Omental fat pad (tissue), 4 donors: ENCODE results near the gene KLK12. TPM values are rescaled to one million over a fixed set of nuclear protein-coding genes. Genes with fewer than 3 reads are reported as not detected.
"Not testable (repeated sequence)": the region's sequence is repeated elsewhere in the genome, so short reads cannot be mapped to it uniquely, and the experiment has no call there.

Experiments
- ATAC-seq: fragments of 150-250 bp; one replicate; pipeline ENCODE4 v1.9.1; 2016; ENCODE audit warnings: mild to moderate bottlenecking, moderate library complexity; ENCODE audit not compliant: low FRiP score
- DNase-seq: peaks from one replicate; pipeline ENCODE4 v3.0.0-alpha.2; 2019; ENCODE audit warnings: low spot score
- total RNA-seq, 4 donors: library from RNA; depleted of rRNA; stranded (reverse); fragments of >200 nt; gene quantifications; one replicate each; pipeline ENCODE4 v1.1.0, GENCODE V29; 2016
- TF ChIP-seq, protein P1 (sequence below), 3 donors: fragments of 450-650 bp; IDR thresholded peaks; one replicate each; pipeline ENCODE4 v1.5.1; 2016 to 2017; ENCODE audit warnings: antibody characterized with exemption in 3 of 3, mild to moderate bottlenecking in 3 of 3, moderate library complexity in 2 of 3

Gene KLK12
- total RNA-seq, 4 donors from 2014 or later = not detected

DNA sequence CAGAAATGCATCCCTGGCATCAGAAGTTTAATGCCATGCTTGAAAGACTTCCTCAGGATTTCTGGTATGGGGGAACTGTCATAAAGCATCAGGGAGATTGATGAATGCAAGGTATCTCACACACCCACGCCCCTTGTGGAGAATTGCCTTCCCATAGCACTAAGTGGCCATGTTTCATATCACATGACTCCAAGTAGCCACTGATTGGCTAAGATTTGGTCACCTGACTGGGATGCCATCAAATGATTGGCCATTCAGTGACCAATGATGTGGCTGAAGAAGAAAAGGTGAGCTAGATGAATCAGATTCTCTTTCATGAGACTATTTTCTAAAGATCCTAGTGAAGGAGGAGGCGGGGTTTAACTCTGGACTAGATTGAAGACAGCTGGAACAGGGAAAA is 40.7 kb downstream of the KLK12 start:
- ATAC-seq (no peak), DNase-seq (no peak)
- TF ChIP-seq, protein P1, sequence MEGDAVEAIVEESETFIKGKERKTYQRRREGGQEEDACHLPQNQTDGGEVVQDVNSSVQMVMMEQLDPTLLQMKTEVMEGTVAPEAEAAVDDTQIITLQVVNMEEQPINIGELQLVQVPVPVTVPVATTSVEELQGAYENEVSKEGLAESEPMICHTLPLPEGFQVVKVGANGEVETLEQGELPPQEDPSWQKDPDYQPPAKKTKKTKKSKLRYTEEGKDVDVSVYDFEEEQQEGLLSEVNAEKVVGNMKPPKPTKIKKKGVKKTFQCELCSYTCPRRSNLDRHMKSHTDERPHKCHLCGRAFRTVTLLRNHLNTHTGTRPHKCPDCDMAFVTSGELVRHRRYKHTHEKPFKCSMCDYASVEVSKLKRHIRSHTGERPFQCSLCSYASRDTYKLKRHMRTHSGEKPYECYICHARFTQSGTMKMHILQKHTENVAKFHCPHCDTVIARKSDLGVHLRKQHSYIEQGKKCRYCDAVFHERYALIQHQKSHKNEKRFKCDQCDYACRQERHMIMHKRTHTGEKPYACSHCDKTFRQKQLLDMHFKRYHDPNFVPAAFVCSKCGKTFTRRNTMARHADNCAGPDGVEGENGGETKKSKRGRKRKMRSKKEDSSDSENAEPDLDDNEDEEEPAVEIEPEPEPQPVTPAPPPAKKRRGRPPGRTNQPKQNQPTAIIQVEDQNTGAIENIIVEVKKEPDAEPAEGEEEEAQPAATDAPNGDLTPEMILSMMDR (IDR thresholded peaks at IDR 0.05) = no peak

- ATAC-seq (no peak), DNase-seq (no peak)
- TF ChIP-seq, protein P1 (IDR thresholded peaks at IDR 0.05) = no peak
Measured at GRCh38 chr19:50992666-50993035, 42.2 kb downstream of the KLK12 start.

- DNase-seq, ATAC-seq: not testable (repeated sequence)
Measured at GRCh38 chr19:50984416-50984815, 50.4 kb downstream of the KLK12 start.

GRCh38 chr19:50983625-50984292 is 51.0 kb downstream of the KLK12 start, which contains the start of gene KLK7:
Gene KLK7, minus strand, starts transcription at chr19:50983917. Its CDS starts 1,518 bp downstream, at chr19:50982399.
- ATAC-seq (peak; percentile 89), DNase-seq (no peak)
- TF ChIP-seq, protein P1 (IDR thresholded peaks at IDR 0.05) = no peak

DNA sequence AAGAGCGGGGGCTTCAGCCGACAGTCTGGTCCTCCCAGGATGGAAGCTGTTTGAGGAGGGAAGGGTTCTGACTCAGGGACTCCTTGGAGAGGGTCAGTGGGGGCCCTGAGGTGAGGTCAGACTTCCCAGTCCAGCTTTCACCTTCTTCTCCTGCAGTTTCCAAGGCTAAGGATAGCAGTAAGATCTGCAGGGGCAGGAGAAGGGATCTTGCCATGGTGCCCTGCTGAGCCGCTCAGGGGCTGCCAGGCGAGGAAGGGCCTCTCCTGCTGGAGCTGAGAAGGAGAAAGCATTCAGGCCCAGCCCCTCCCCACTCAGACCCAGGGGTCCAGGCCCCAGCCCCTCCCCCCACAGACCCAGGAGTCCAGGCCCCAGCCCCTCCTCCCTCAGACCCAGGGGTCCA is 52.6 kb downstream of the KLK12 start:
- peak; percentile 10 for ATAC-seq
- TF ChIP-seq, protein P1 (IDR thresholded peaks at IDR 0.05) = no peak

DNA sequence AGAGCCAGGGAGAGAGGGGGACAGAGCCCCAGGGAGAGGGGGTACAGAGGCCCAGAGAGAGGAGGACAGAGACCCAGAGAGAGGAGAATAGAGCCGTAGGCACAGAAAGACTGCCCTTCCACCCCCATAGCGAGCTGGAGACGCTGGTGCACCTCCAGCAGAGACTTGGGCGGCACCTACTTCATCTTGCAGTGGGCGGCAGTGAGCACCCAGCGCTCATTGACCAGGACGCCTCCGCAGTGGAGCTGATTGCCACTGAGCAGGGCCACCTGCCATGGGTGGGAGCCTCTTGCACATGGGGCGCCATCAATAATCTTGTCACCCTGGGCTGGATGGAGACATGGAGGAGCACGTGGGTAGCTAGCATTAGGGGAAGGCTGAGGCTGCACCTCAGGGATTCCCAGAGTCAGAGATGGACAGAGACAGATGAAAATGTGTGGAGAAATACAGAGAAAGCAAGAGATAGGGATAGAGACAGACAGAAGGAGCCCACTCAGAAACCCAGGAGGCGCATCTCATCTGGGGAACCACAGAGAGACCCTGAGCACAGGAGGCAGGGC is 53.1 kb downstream of the KLK12 start:
- ATAC-seq = peak; percentile 34
- DNase-seq = no peak
- TF ChIP-seq, protein P1 (IDR thresholded peaks at IDR 0.05) = no peak

More for the DNA sequence above, 52.6 kb downstream of the KLK12 start:
- no peak for DNase-seq

GRCh38 chr19:50980208-50980607 is 54.6 kb downstream of the KLK12 start:
- no peak for DNase-seq
- TF ChIP-seq, protein P1 (IDR thresholded peaks at IDR 0.05) = no peak
- no peak for ATAC-seq
